ENCODE measurements around the gene BCL2L11. TPM values are rescaled to one million over a fixed set of nuclear protein-coding genes. Genes with fewer than 3 reads are reported as not detected.

BCL2L11 gene
- total and polyA plus RNA-seq, 2 donors (not counting 3 experiments of a cell fraction or from before 2014, with no cell fraction given): 12.9 to 26.6 TPM

DNA sequence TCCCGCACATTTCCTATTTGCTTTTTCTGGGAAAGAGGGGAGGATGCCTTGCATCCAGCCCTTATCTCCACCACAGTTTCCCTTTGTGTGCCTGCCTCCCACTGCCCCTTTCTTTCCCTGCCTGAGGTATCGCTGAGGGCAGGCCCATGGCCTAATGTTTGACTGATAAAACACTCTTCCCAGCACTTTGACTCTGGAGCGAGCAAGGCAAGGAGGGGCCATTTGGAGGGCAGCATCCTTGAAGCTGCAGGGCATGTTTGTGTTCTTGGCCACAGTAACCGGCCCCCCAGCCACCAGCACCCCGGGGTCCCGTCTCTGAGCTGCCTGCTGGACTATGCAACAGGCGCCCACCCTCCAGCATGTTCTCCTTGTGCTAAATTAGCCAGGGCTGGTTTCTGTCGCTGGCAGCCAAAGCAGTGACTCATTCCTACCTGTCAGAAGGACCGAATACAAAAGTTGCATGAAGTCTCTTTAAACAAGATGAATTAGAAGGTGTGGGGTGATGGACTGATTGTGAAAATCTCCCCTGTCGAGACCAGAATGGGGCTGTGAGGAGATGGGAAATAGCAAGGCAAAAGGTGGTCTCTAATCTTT, 50.7 kb downstream of the BCL2L11 start:
- no peak overlapping the region for H3K9ac ChIP-seq (replicated peaks; ENCODE audit: extremely low read depth, insufficient read depth, low read length)
- FAIRE-seq (no peak), DNase-seq (ENCODE audit: low read depth, low spot score) (no peak)
- dilution Hi-C loops (cut with MboI; ENCODE audit: extremely low pct_ligation_motif_present, low sequenced_read_pairs): no loop called here
- no peaks in the 10 kb centered on the region for H4K20me1 ChIP-seq (replicated peaks; ENCODE audit: control insufficient read depth, extremely low read depth, insufficient read depth, low read length)
- ChIA-PET POLR2A (no interaction called here), CTCF (interaction anchor here (1.2 kb wide), 1 partner anchor 9 kb away, joined by 3 read pairs; no protein-coding TSS in a partner anchor)
- no peaks in the 10 kb centered on the region for H3K9me3 ChIP-seq (replicated peaks; ENCODE audit: control insufficient read depth, insufficient read depth, low read length)
- no peak overlapping the region for H3K4me3 ChIP-seq (replicated peaks in 1 of 3; ENCODE audit: insufficient read depth in 1 of 3, low read depth in 1 of 3, low read length in 3 of 3)
- H3K4me2 ChIP-seq (ENCODE audit: insufficient read depth, low read length): no peak overlapping the region
- no peak for TF ChIP-seq MYC (IDR thresholded peaks at IDR 0.05; ENCODE audit: low read depth, low read length)
- no peak for TF ChIP-seq POLR2A (IDR thresholded peaks at IDR 0.05; ENCODE audit: low read depth, low read length)
- TF ChIP-seq, protein P1, sequence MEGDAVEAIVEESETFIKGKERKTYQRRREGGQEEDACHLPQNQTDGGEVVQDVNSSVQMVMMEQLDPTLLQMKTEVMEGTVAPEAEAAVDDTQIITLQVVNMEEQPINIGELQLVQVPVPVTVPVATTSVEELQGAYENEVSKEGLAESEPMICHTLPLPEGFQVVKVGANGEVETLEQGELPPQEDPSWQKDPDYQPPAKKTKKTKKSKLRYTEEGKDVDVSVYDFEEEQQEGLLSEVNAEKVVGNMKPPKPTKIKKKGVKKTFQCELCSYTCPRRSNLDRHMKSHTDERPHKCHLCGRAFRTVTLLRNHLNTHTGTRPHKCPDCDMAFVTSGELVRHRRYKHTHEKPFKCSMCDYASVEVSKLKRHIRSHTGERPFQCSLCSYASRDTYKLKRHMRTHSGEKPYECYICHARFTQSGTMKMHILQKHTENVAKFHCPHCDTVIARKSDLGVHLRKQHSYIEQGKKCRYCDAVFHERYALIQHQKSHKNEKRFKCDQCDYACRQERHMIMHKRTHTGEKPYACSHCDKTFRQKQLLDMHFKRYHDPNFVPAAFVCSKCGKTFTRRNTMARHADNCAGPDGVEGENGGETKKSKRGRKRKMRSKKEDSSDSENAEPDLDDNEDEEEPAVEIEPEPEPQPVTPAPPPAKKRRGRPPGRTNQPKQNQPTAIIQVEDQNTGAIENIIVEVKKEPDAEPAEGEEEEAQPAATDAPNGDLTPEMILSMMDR (IDR thresholded peaks at IDR 0.05; ENCODE audit: extremely low read depth in 1 of 2, insufficient read depth in 1 of 2, low read depth in 1 of 2, low read length in 2 of 2): no peak
- TF ChIP-seq JUN (IDR thresholded peaks at IDR 0.05; ENCODE audit: borderline replicate concordance, insufficient read depth, insufficient read length, low read depth): no peak
- no peak for TF ChIP-seq GATA2 (IDR thresholded peaks at IDR 0.05; ENCODE audit: insufficient read depth, insufficient read length, low read depth, low read length)
- TF ChIP-seq FOS (IDR thresholded peaks at IDR 0.05; ENCODE audit: borderline replicate concordance, insufficient read depth, low read length): no peak
- no peak for TF ChIP-seq EZH2 (IDR thresholded peaks at IDR 0.05; ENCODE audit: borderline replicate concordance, low read depth, low read length, severe bottlenecking)
- no peak for TF ChIP-seq POLR2AphosphoS5 (IDR thresholded peaks at IDR 0.05; ENCODE audit: insufficient read depth, low read depth, low read length)
- TF ChIP-seq, protein P2, sequence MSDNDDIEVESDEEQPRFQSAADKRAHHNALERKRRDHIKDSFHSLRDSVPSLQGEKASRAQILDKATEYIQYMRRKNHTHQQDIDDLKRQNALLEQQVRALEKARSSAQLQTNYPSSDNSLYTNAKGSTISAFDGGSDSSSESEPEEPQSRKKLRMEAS (IDR thresholded peaks at IDR 0.05; ENCODE audit: insufficient read depth, insufficient read length): no peak
- H3K27ac ChIP-seq (ENCODE audit: insufficient read depth, low read depth, low read length): no peak overlapping the region
- no peaks in the 10 kb centered on the region for H3K36me3 ChIP-seq (ENCODE audit: control insufficient read depth in 2 of 2, extremely low read depth in 1 of 2, insufficient read depth in 2 of 2, low read length in 2 of 2)
- H3K27me3 ChIP-seq (ENCODE audit: control insufficient read depth in 2 of 2, insufficient read depth in 2 of 2, low read length in 2 of 2): peaks cover 18 to 52% of the 10 kb centered on the region in 2 experiments
- intact Hi-C loops (cut with micrococcal nuclease): no loop called here
- H3K9me1 ChIP-seq (replicated peaks; ENCODE audit: control insufficient read depth, extremely low read depth, insufficient read depth, low read length): no peaks in the 10 kb centered on the region
- peaks cover 8% of the 10 kb centered on the region for H3K4me1 ChIP-seq (ENCODE audit: control insufficient read depth, extremely low read depth, insufficient read depth, low read length)
- H2AFZ ChIP-seq (ENCODE audit: low read depth, low read length): no peak overlapping the region
- H3K79me2 ChIP-seq (ENCODE audit: control insufficient read depth, insufficient read depth, low read length): no peaks in the 10 kb centered on the region
- no TSS peak for BruUV-seq (replicated peaks)
